ENCODE results near the gene PCDHA1.

DNA sequence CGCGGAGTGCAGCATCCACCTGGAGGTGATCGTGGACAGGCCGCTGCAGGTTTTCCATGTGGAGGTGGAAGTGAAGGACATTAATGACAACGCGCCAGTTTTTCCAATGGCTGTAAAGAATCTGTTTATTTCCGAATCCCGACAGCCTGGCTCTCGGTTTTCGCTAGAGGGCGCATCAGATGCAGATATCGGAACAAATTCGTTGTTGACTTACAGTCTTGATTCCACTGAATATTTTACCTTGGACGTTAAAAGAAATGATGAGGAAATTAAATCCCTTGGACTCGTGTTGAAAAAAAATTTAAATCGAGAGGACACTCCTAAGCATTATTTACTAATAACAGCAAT, 15.5 kb downstream of the PCDHA1 start:
- TF ChIP-seq NRF1 (IDR thresholded peaks at IDR 0.05; ENCODE audit: low read depth, low read length) (no peak), GABPA (IDR thresholded peaks at IDR 0.05; ENCODE audit: low read depth) (no peak), FOXM1 (IDR thresholded peaks at IDR 0.05; ENCODE audit: low read depth) (no peak), SMC3 (IDR thresholded peaks at IDR 0.05; ENCODE audit: low read depth, low read length) (no peak), GATA2 (CRISPR knock-in tag; IDR thresholded peaks at IDR 0.05) (no peak), JUND (IDR thresholded peaks at IDR 0.05) (no peak), RAD21 (IDR thresholded peaks at IDR 0.05; ENCODE audit: low read length) (no peak), YY1 (IDR thresholded peaks at IDR 0.05; ENCODE audit: low read depth) (no peak), NFIC (IDR thresholded peaks at IDR 0.05; ENCODE audit: borderline replicate concordance) (no peak), RCOR1 (IDR thresholded peaks at IDR 0.05; ENCODE audit: low read length) (no peak)
- TF ChIP-seq, protein P1, sequence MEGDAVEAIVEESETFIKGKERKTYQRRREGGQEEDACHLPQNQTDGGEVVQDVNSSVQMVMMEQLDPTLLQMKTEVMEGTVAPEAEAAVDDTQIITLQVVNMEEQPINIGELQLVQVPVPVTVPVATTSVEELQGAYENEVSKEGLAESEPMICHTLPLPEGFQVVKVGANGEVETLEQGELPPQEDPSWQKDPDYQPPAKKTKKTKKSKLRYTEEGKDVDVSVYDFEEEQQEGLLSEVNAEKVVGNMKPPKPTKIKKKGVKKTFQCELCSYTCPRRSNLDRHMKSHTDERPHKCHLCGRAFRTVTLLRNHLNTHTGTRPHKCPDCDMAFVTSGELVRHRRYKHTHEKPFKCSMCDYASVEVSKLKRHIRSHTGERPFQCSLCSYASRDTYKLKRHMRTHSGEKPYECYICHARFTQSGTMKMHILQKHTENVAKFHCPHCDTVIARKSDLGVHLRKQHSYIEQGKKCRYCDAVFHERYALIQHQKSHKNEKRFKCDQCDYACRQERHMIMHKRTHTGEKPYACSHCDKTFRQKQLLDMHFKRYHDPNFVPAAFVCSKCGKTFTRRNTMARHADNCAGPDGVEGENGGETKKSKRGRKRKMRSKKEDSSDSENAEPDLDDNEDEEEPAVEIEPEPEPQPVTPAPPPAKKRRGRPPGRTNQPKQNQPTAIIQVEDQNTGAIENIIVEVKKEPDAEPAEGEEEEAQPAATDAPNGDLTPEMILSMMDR (IDR thresholded peaks at IDR 0.05), result no peak
- TF ChIP-seq, protein P2, sequence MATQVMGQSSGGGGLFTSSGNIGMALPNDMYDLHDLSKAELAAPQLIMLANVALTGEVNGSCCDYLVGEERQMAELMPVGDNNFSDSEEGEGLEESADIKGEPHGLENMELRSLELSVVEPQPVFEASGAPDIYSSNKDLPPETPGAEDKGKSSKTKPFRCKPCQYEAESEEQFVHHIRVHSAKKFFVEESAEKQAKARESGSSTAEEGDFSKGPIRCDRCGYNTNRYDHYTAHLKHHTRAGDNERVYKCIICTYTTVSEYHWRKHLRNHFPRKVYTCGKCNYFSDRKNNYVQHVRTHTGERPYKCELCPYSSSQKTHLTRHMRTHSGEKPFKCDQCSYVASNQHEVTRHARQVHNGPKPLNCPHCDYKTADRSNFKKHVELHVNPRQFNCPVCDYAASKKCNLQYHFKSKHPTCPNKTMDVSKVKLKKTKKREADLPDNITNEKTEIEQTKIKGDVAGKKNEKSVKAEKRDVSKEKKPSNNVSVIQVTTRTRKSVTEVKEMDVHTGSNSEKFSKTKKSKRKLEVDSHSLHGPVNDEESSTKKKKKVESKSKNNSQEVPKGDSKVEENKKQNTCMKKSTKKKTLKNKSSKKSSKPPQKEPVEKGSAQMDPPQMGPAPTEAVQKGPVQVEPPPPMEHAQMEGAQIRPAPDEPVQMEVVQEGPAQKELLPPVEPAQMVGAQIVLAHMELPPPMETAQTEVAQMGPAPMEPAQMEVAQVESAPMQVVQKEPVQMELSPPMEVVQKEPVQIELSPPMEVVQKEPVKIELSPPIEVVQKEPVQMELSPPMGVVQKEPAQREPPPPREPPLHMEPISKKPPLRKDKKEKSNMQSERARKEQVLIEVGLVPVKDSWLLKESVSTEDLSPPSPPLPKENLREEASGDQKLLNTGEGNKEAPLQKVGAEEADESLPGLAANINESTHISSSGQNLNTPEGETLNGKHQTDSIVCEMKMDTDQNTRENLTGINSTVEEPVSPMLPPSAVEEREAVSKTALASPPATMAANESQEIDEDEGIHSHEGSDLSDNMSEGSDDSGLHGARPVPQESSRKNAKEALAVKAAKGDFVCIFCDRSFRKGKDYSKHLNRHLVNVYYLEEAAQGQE (IDR thresholded peaks at IDR 0.05; ENCODE audit: low read depth, low read length), result no peak
- TF ChIP-seq, protein P3, sequence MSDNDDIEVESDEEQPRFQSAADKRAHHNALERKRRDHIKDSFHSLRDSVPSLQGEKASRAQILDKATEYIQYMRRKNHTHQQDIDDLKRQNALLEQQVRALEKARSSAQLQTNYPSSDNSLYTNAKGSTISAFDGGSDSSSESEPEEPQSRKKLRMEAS (IDR thresholded peaks at IDR 0.05; ENCODE audit: low read depth), result no peak
